ENCODE data around the gene FXYD6.

Gene FXYD6

GRCh38 chr11:117828611-117829368, 47.7 kb downstream of the FXYD6 start:
- DNase-seq, result peak; percentile 96

- DNase-seq, result peak; percentile 46
These were observed 48.6 kb downstream of the FXYD6 start for GRCh38 chr11:117827521-117828511.

GRCh38 chr11:117826832-117827231, 49.6 kb downstream of the FXYD6 start:
- no peak for DNase-seq

GRCh38 chr11:117826190-117826570, 50.3 kb downstream of the FXYD6 start:
- DNase-seq, result no peak

- no peak for DNase-seq
These were observed 50.8 kb downstream of the FXYD6 start for GRCh38 chr11:117825538-117826189.

- DNase-seq, result peak; percentile 31
These were observed 51.6 kb downstream of the FXYD6 start, which contains the start of gene FXYD2 for GRCh38 chr11:117824571-117825537. Gene FXYD2, minus strand, starts transcription at chr11:117824744. Its CDS starts 66 bp downstream, at chr11:117824678.

GRCh38 chr11:117823946-117824420, 52.5 kb downstream of the FXYD6 start:
- peak; percentile 52 for DNase-seq

- peak; percentile 58 for DNase-seq
These were observed 53.0 kb downstream of the FXYD6 start for GRCh38 chr11:117823294-117823945.

- no peak for DNase-seq
These were observed 54.1 kb downstream of the FXYD6 start for GRCh38 chr11:117822074-117823033.

- no peak for DNase-seq
These were observed 55.0 kb downstream of the FXYD6 start for GRCh38 chr11:117821431-117821830.

- no peak for DNase-seq
These were observed 55.9 kb downstream of the FXYD6 start for GRCh38 chr11:117820516-117820915.

GRCh38 chr11:117820071-117820470, 56.4 kb downstream of the FXYD6 start:
- no peak for DNase-seq

- peak; percentile 95 for DNase-seq
These were observed 57.1 kb downstream of the FXYD6 start for GRCh38 chr11:117819096-117820040.

- DNase-seq, result no peak
These were observed 58.2 kb downstream of the FXYD6 start for GRCh38 chr11:117818041-117818873.

- DNase-seq, result peak; percentile 92
These were observed 59.0 kb downstream of the FXYD6 start for GRCh38 chr11:117817368-117818040.

GRCh38 chr11:117816846-117817367, 59.6 kb downstream of the FXYD6 start:
- DNase-seq, result no peak

All from islet precursor cell (in vitro differentiated cells).